Mesendoderm (in vitro differentiated cells): ENCODE results near the gene RBM48.
A peak's percentile ranks its signal among the peaks of the same experiment; 100 is the strongest.

Source experiments
- DNase-seq: peaks from one replicate; pipeline ENCODE4 v3.0.0; 2013
- H2AK5ac ChIP-seq: 2 replicates; pipeline ENCODE4 v1.6.1; 2013; ENCODE audit warnings: low read length, inconsistent platforms
- H2BK120ac ChIP-seq: 2 replicates; pipeline ENCODE4 v1.6.1; 2013; ENCODE audit warnings: low read depth, mild to moderate bottlenecking, low read length, moderate library complexity, mixed read lengths
- H2BK15ac ChIP-seq: replicated peaks from 2 replicates; pipeline ENCODE4 v1.6.1; 2013; ENCODE audit warnings: low read depth, mild to moderate bottlenecking, moderate library complexity
- H2BK5ac ChIP-seq: 2 replicates; pipeline ENCODE4 v1.6.1; 2013; ENCODE audit warnings: low read length, inconsistent platforms
- H3K18ac ChIP-seq: 2 replicates; pipeline ENCODE4 v1.6.1; 2013; ENCODE audit warnings: mild to moderate bottlenecking, low read length, mixed read lengths
- H3K23ac ChIP-seq: one replicate; pipeline ENCODE4 v1.6.1; 2013; ENCODE audit warnings: low read length
- H3K27ac ChIP-seq: 2 replicates; pipeline ENCODE4 v1.5.1; 2013; ENCODE audit warnings: low read depth, mild to moderate bottlenecking, inconsistent platforms, low read length, moderate library complexity
- H3K27me3 ChIP-seq: 2 replicates; pipeline ENCODE4 v1.6.1; 2013; ENCODE audit warnings: low read length, control low read depth, mild to moderate bottlenecking, inconsistent platforms; ENCODE audit not compliant: insufficient read depth, poor library complexity
- H3K36me3 ChIP-seq: 2 replicates; pipeline ENCODE4 v1.6.1; 2013; ENCODE audit warnings: low read length, inconsistent platforms; ENCODE audit not compliant: control insufficient read depth, insufficient read depth
- H3K4ac ChIP-seq: one replicate; pipeline ENCODE4 v1.6.1; 2013; ENCODE audit warnings: low read depth, mild to moderate bottlenecking, low read length, moderate library complexity
- H3K4me1 ChIP-seq: 2 replicates; pipeline ENCODE4 v1.6.1; 2013; ENCODE audit warnings: low read depth, low read length, inconsistent platforms; ENCODE audit not compliant: control insufficient read depth
- H3K4me2 ChIP-seq: 2 replicates; pipeline ENCODE4 v1.6.1; 2013; ENCODE audit warnings: low read length
- H3K4me3 ChIP-seq: 2 replicates; pipeline ENCODE4 v1.5.1; 2013; ENCODE audit warnings: mild to moderate bottlenecking, low read length
- H3K56ac ChIP-seq: one replicate; pipeline ENCODE4 v1.6.1; 2013; ENCODE audit warnings: low read length
- H3K79me1 ChIP-seq: 2 replicates; pipeline ENCODE4 v1.6.1; 2013; ENCODE audit warnings: low read length, inconsistent platforms
- H3K79me2 ChIP-seq: 2 replicates; pipeline ENCODE4 v1.6.1; 2013; ENCODE audit warnings: mild to moderate bottlenecking, low read length; ENCODE audit not compliant: control insufficient read depth, insufficient read depth
- H3K9ac ChIP-seq: 2 replicates; pipeline ENCODE4 v1.6.1; 2013; ENCODE audit warnings: low read length, inconsistent platforms
- H4K5ac ChIP-seq: one replicate; pipeline ENCODE4 v1.6.1; 2013; ENCODE audit warnings: low read length
- H4K8ac ChIP-seq: one replicate; pipeline ENCODE4 v1.6.1; 2013; ENCODE audit warnings: low read depth, mild to moderate bottlenecking, control low read depth, low read length, moderate library complexity
- WGBS: extraction: QIAGEN DNeasy Blood & Tissue Kit; methylation state at CpG from one replicate; pipeline ENCODE4 v1.1.7; 2013; ENCODE audit warnings: low lambda C conversion rate, missing lambda C conversion rate; ENCODE audit not compliant: insufficient coverage; ENCODE audit errors: extremely low coverage; 5-methylcytosine and 5-hydroxymethylcytosine counted together

RBM48 gene

GRCh38 chr7:92485974-92486373, 42.6 kb upstream of the RBM48 start:
- no peak overlapping the region for H3K27ac ChIP-seq
- H3K36me3 ChIP-seq: no peaks in the 10 kb centered on the region
- no peaks in the 10 kb centered on the region for H3K79me2 ChIP-seq
- no peak overlapping the region for H3K9ac ChIP-seq
- no peak overlapping the region for H3K4me3 ChIP-seq
- no peak overlapping the region for H4K8ac ChIP-seq
- H2BK120ac ChIP-seq: no peak overlapping the region
- no peak overlapping the region for H2BK15ac ChIP-seq
- no peaks in the 10 kb centered on the region for H3K79me1 ChIP-seq
- no peak overlapping the region for H3K4ac ChIP-seq
- no CpG with 5 or more reads among the region's 2 CpGs for WGBS
- H3K27me3 ChIP-seq: no peaks in the 10 kb centered on the region
- H3K18ac ChIP-seq: no peak overlapping the region
- no peak overlapping the region for H3K4me2 ChIP-seq
- H2AK5ac ChIP-seq: no peak overlapping the region
- no peak for DNase-seq
- no peak overlapping the region for H4K5ac ChIP-seq
- H2BK5ac ChIP-seq: no peak overlapping the region
- no peak overlapping the region for H3K23ac ChIP-seq
- no peak overlapping the region for H3K56ac ChIP-seq
- H3K4me1 ChIP-seq: peaks cover 2% of the 10 kb centered on the region

GRCh38 chr7:92487804-92488203, 40.8 kb upstream of the RBM48 start:
- H3K4me1 ChIP-seq: peaks cover 2% of the 10 kb centered on the region
- no peak overlapping the region for H3K9ac ChIP-seq
- H3K4ac ChIP-seq: no peak overlapping the region
- no peak overlapping the region for H2BK5ac ChIP-seq
- H3K56ac ChIP-seq: no peak overlapping the region
- H3K18ac ChIP-seq: no peak overlapping the region
- H3K36me3 ChIP-seq: no peaks in the 10 kb centered on the region
- H4K8ac ChIP-seq: no peak overlapping the region
- no peaks in the 10 kb centered on the region for H3K79me2 ChIP-seq
- H3K4me3 ChIP-seq: no peak overlapping the region
- H3K4me2 ChIP-seq: no peak overlapping the region
- no peak overlapping the region for H2BK120ac ChIP-seq
- no peak overlapping the region for H3K27ac ChIP-seq
- H4K5ac ChIP-seq: no peak overlapping the region
- no peaks in the 10 kb centered on the region for H3K79me1 ChIP-seq
- H2AK5ac ChIP-seq: no peak overlapping the region
- H3K23ac ChIP-seq: no peak overlapping the region
- H3K27me3 ChIP-seq: no peaks in the 10 kb centered on the region
- no peak for DNase-seq
- H2BK15ac ChIP-seq: no peak overlapping the region

DNA sequence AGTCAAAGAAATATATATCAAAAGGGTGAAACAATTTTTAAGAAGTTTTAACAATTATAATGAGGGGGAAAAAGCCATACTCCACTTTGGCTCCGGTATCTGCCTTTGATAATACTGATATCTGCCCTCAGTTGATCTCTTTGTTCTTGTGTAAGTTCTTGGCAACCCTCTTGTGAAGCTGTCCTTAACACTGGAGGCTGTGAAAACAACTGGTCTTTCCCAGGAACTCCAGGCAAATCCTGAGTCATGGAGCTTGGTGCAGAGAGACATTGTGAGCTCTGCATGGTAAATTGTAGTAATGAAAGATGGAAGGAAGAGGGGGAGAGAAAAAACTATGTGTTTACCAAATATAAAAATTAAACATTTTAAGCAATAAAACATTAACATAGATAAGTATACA, 39.0 kb upstream of the RBM48 start:
- Histone ChIP-seq H2BK5ac (no peak overlapping the region), H3K56ac (no peak overlapping the region), H4K8ac (no peak overlapping the region), H3K79me2 (no peaks in the 10 kb centered on the region), H3K36me3 (no peaks in the 10 kb centered on the region), H3K4me3 (no peak overlapping the region), H3K27me3 (no peaks in the 10 kb centered on the region), H3K4me1 (no peaks in the 10 kb centered on the region), H3K4ac (no peak overlapping the region), H2BK15ac (no peak overlapping the region), H4K5ac (no peak overlapping the region), H3K79me1 (no peaks in the 10 kb centered on the region), H3K23ac (no peak overlapping the region), H2AK5ac (no peak overlapping the region), H3K4me2 (no peak overlapping the region), H2BK120ac (no peak overlapping the region), H3K18ac (no peak overlapping the region), H3K9ac (no peak overlapping the region), H3K27ac (no peak overlapping the region)
- peak; percentile 7 for DNase-seq
- WGBS: no CpG with 5 or more reads among the region's 1 CpG

DNA sequence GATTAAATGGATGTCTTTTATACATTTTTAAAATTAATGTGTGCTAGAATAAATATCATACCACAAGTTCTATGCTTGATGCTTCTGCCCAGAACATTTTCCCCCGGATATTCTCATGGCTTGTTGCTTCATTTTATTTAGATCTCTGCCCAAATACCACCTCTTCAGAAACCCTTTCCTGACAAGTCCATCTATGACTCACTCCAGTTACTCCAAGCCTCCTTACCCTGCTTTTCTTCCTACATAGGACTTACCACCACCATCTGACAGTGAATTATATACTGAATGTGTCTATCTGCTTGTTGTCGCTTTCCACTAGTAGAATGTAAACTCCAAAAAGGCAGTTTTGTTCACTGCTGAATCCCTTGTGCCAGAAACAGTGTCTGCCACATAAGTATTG, 31.7 kb upstream of the RBM48 start:
- no peaks in the 10 kb centered on the region for H3K36me3 ChIP-seq

DNA sequence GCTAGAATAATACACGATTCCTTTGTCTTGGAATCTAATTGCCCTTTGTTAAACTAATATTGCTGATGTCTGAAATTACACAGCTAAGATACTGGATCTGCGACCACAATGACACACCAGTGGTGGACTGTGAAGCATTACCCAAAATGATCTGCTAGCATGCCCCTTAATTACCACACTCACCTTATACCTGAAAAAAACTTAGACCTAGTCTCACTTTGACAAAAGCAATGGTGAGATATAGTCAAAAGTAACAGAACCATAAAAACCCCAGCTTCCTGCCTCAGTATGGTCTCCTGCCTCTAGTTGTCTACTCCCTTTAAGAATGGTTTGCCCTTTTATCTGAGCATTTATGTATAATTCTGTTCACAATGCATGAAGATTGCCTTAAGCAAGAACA, 30.0 kb upstream of the RBM48 start:
- H3K4ac ChIP-seq: no peak overlapping the region
- no peak overlapping the region for H2BK5ac ChIP-seq
- H2AK5ac ChIP-seq: no peak overlapping the region
- H2BK15ac ChIP-seq: no peak overlapping the region
- H4K8ac ChIP-seq: no peak overlapping the region
- no peak overlapping the region for H3K4me2 ChIP-seq
- H3K23ac ChIP-seq: no peak overlapping the region
- no peaks in the 10 kb centered on the region for H3K36me3 ChIP-seq
- no peak overlapping the region for H3K27ac ChIP-seq
- whole genome bisulfite sequencing: no CpG with 5 or more reads among the region's 2 CpGs
- no peaks in the 10 kb centered on the region for H3K79me1 ChIP-seq
- no peaks in the 10 kb centered on the region for H3K4me1 ChIP-seq
- no peak overlapping the region for H3K4me3 ChIP-seq
- H3K56ac ChIP-seq: no peak overlapping the region
- H3K9ac ChIP-seq: no peak overlapping the region
- H3K79me2 ChIP-seq: no peaks in the 10 kb centered on the region
- no peaks in the 10 kb centered on the region for H3K27me3 ChIP-seq
- no peak overlapping the region for H2BK120ac ChIP-seq
- no peak for DNase-seq
- H4K5ac ChIP-seq: no peak overlapping the region
- no peak overlapping the region for H3K18ac ChIP-seq

More for the DNA sequence above, 31.7 kb upstream of the RBM48 start:
- no peak overlapping the region for H2BK120ac ChIP-seq
- no peak overlapping the region for H3K56ac ChIP-seq
- no peak overlapping the region for H2BK15ac ChIP-seq
- no peak overlapping the region for H3K23ac ChIP-seq
- no peak overlapping the region for H4K8ac ChIP-seq
- no peak overlapping the region for H3K4me2 ChIP-seq
- no peak overlapping the region for H4K5ac ChIP-seq
- H3K9ac ChIP-seq: no peak overlapping the region
- H3K4me3 ChIP-seq: no peak overlapping the region
- H2AK5ac ChIP-seq: no peak overlapping the region
- no peaks in the 10 kb centered on the region for H3K79me2 ChIP-seq
- no peaks in the 10 kb centered on the region for H3K79me1 ChIP-seq
- H3K27ac ChIP-seq: no peak overlapping the region
- H2BK5ac ChIP-seq: no peak overlapping the region
- no peaks in the 10 kb centered on the region for H3K27me3 ChIP-seq
- no peak overlapping the region for H3K4ac ChIP-seq
- no peak overlapping the region for H3K18ac ChIP-seq
- no CpG with 5 or more reads among the region's 2 CpGs for WGBS
- H3K4me1 ChIP-seq: no peaks in the 10 kb centered on the region
- no peak for DNase-seq

- no peak overlapping the region for H3K4me3 ChIP-seq
- H2AK5ac ChIP-seq: no peak overlapping the region
- no peaks in the 10 kb centered on the region for H3K27me3 ChIP-seq
- H2BK120ac ChIP-seq: no peak overlapping the region
- no peak overlapping the region for H3K23ac ChIP-seq
- H3K79me2 ChIP-seq: no peaks in the 10 kb centered on the region
- no CpG with 5 or more reads among the region's 2 CpGs for WGBS
- H3K56ac ChIP-seq: no peak overlapping the region
- H4K5ac ChIP-seq: no peak overlapping the region
- H3K9ac ChIP-seq: no peak overlapping the region
- H3K18ac ChIP-seq: no peak overlapping the region
- H2BK15ac ChIP-seq: no peak overlapping the region
- H3K79me1 ChIP-seq: no peaks in the 10 kb centered on the region
- H3K27ac ChIP-seq: no peak overlapping the region
- DNase-seq: no peak
- H2BK5ac ChIP-seq: no peak overlapping the region
- H3K4me1 ChIP-seq: no peaks in the 10 kb centered on the region
- no peak overlapping the region for H3K4ac ChIP-seq
- no peak overlapping the region for H3K4me2 ChIP-seq
- no peak overlapping the region for H4K8ac ChIP-seq
- H3K36me3 ChIP-seq: no peaks in the 10 kb centered on the region
These were observed 24.8 kb upstream of the RBM48 start for GRCh38 chr7:92503767-92504166.
